AG09319 (cell line): ENCODE results near the gene CACNA2D3.

Experiments used
- DNase-seq: peaks from one replicate; pipeline ENCODE4 v3.0.0-alpha.2; 2010; ENCODE audit warnings: low read depth; ENCODE audit errors: extremely low read depth
- CTCF ChIP-seq: IDR thresholded peaks from 2 replicates; pipeline ENCODE4 v1.5.1; 2011; ENCODE audit warnings: low read depth, mild to moderate bottlenecking, inconsistent platforms, low read length, moderate library complexity

CACNA2D3 gene

GRCh38 chr3:54533856-54534255 lies 411.5 kb downstream of the CACNA2D3 start:
- TF ChIP-seq CTCF = peak; percentile 20
- no peak for DNase-seq

DNA sequence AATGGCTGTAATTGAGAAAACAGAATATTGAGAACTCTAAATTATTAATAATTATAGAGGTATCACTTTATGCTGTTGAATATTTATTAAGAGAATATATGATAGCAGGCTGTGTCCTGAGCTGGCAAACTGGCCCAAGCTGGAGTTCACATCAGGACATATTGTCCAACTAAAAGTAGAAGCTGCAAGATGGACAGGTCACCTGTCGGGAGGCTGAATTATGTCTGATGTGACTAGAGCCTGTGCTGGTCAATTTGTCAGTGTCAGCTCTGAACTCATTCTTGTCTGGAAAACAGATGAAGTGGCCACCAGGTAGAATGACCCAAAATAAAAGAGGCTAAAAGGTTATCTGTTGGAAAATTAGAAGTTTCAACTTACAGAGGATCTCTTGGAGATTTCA lies 413.3 kb downstream of the CACNA2D3 start:
- TF ChIP-seq CTCF = no peak
- no peak for DNase-seq

GRCh38 chr3:54536450-54536849 lies 414.1 kb downstream of the CACNA2D3 start:
- TF ChIP-seq CTCF = no peak
- no peak for DNase-seq

GRCh38 chr3:54537506-54537905 lies 415.2 kb downstream of the CACNA2D3 start:
- TF ChIP-seq CTCF = no peak

DNA sequence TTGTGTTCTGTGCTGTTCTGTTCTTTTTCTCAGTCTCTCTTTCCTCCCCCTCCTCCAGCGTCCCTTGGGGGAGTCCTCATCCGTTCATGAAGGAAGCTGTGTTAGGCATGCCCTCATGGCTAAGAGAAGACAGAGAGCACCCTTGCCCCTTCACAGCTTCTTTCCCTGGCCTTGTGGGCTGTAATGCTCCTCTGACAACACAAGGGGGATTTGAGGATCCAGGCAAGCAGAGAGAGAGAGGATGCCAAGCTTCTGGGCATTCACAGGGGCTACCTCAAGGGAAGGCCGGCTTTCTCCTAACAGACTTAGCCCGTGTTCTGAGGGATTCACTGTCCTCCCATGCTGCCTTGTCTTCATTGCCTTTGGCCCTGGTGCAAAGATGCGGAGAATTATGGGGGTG lies 416.0 kb downstream of the CACNA2D3 start:
- peak; percentile 20 for TF ChIP-seq CTCF
- DNase-seq = no peak

More at GRCh38 chr3:54537506-54537905, 415.2 kb downstream of the CACNA2D3 start:
- no peak for DNase-seq

- no peak for TF ChIP-seq CTCF
- DNase-seq = no peak
These were observed 419.0 kb downstream of the CACNA2D3 start for GRCh38 chr3:54541369-54541768.

- DNase-seq = no peak
- TF ChIP-seq CTCF = no peak
These were observed 421.1 kb downstream of the CACNA2D3 start for GRCh38 chr3:54543446-54543845.
